WI38 (cell line): Measurements from ENCODE around the gene DHDH.

Experiments
- H3K4me3 ChIP-seq: 2 replicates; pipeline ENCODE4 v1.5.1; 2011; ENCODE audit warnings: low read depth, mild to moderate bottlenecking, control low read depth, low read length
- CTCF ChIP-seq: IDR thresholded peaks from 2 replicates; pipeline ENCODE4 v1.5.1; 2012; ENCODE audit warnings: low read depth, mild to moderate bottlenecking, control low read depth, low read length

The DHDH gene

DNA sequence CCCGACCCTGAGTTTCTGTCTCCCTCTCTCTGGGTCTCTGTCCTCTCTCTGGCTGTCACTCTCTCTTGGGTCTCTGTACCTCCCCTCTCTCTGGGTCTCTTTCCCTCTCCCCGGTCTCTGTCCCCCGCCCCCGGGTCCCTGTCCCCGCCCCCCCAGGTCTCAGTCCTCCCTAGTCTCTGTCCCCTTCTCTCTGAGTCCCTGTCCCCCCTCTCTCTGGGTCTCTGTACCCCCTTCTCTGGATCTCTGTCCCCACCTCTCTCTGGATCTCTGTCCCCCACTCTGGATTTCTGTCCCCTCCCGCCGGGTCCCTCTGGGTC is 29.3 kb downstream of the DHDH start:
- no peak for TF ChIP-seq CTCF
- H3K4me3 ChIP-seq: no peak overlapping the region

GRCh38 chr19:48963371-48964204 is 30.1 kb downstream of the DHDH start:
- H3K4me3 ChIP-seq: 0 out of 2 replicates have a peak overlapping the region, but pooled peaks have one; percentile 2
- TF ChIP-seq CTCF: no peak

DNA sequence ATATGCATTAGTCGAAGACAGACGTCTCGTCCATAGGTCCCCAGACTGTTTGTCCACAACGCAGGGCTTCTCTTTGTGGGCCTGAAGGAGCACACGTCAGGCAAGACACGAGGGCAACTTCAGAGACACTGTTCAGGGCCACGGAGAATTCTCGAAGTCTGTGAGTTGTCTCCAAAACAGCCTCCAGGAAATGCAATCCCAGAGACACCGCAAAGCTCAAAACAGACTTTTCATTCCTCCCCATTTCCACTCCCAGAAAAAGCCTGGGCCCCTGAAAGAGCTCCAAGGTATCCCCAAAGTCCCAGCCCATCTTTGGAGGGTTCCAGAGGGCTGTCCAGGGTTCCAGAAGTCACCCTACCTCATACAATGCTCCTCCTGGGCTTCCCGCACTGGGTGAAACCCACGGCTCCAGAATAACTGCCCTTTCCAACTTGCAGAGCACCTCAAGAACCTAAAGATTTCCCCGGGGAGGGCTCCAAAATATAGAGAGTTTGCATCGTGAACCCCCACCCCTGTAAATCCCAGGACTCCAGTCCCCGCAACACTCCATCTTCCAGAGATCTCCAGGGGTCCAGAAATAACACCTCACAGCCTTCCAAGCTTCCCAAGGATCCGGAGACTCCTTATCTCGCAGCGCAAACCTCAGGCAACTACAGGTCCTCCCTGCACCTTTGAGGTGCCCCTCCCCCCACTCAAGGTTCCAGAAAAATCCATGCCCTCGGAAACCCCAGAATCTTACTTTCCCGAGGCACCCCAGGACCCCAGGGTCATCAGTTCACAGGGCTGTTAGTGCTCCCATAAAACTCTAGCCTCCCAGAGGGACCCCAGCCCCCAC is 30.9 kb downstream of the DHDH start:
- H3K4me3 ChIP-seq: 0 out of 2 replicates have a peak overlapping the region, but pooled peaks have one; percentile 2
- TF ChIP-seq CTCF: no peak

DNA sequence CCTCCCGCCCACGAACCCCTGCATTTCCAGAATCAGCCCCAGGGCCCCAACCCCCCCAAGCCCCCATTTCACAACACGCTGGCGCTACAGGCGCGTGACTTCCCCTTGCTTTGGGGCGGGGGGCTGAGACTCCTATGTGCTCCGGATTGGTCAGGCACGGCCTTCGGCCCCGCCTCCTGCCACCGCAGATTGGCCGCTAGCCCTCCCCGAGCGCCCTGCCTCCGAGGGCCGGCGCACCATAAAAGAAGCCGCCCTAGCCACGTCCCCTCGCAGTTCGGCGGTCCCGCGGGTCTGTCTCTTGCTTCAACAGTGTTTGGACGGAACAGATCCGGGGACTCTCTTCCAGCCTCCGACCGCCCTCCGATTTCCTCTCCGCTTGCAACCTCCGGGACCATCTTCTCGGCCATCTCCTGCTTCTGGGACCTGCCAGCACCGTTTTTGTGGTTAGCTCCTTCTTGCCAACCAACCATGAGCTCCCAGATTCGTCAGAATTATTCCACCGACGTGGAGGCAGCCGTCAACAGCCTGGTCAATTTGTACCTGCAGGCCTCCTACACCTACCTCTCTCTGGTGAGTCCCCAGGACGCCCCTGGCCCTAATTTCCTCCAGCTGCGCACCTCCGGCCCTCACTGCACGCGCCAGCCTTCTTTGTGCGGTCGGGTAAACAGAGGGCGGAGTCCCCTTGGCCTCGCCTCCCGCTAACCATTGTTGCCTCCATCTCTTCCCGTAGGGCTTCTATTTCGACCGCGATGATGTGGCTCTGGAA is 31.7 kb downstream of the DHDH start, which contains the start of gene FTL:
Gene FTL, plus strand, starts transcription at position 270 of the 766 bp plus-strand sequence. Its CDS starts 199 bp downstream, at position 469.
- TF ChIP-seq CTCF: no peak

DNA sequence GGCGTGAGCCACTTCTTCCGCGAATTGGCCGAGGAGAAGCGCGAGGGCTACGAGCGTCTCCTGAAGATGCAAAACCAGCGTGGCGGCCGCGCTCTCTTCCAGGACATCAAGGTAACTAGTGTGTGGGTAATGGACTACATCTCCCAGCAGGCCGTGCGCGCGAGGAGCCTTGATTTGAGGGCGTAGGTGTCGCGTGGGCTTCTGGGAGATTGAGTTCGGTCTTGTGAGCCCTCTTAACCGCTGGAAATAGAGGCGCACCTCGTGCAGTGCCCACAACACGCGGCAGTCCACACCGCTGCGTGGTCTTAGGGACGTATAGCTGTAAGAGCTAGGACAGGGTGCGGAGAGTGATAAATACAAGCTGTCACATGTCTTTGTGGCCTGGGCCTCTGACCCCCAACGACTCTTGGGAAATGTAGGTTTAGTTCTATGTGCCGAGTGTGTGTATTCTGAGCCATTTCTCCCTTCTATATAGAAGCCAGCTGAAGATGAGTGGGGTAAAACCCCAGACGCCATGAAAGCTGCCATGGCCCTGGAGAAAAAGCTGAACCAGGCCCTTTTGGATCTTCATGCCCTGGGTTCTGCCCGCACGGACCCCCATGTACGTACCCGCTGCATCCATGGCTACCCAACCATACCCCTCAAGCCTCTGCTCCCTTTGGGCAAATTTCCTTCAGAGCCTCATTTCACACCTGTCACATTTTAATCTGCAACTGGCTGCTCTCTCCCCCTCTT is 32.5 kb downstream of the DHDH start:
- no peak for TF ChIP-seq CTCF

More for the DNA sequence above, 31.7 kb downstream of the DHDH start, which contains the start of gene FTL:
- peak within 1 kb of the TSS; percentile 68 for H3K4me3 ChIP-seq

DNA sequence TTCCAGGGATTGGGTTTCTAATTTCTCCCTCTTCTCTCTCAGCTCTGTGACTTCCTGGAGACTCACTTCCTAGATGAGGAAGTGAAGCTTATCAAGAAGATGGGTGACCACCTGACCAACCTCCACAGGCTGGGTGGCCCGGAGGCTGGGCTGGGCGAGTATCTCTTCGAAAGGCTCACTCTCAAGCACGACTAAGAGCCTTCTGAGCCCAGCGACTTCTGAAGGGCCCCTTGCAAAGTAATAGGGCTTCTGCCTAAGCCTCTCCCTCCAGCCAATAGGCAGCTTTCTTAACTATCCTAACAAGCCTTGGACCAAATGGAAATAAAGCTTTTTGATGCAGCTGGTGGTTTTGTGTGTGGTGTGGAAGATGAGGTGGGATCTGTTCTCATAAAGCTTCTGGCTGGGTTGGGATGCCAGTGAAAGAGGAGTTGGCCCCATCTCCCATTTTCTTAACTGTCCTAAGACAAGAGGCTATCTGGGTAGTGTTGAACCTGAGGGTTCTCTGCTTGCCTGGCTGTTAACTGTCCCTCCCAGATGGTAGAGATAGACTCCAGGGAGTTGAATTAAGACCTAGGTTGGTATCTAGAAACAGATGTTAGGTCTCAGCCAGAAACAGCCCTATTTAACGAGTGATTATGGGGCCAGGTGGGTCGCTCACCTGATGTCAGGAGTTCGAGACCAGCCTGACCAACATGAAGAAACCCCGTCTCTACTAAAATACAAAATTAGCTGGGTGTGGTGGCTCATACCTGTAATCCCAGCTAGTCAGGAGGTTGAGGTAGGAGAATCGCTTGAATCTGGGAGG is 33.2 kb downstream of the DHDH start:
- H3K4me3 ChIP-seq: peak overlapping the region; percentile 68
- no peak for TF ChIP-seq CTCF

More for the DNA sequence above, 32.5 kb downstream of the DHDH start:
- peak overlapping the region; percentile 68 for H3K4me3 ChIP-seq
